ENCODE data around the gene DZIP1.

DZIP1 gene

DNA sequence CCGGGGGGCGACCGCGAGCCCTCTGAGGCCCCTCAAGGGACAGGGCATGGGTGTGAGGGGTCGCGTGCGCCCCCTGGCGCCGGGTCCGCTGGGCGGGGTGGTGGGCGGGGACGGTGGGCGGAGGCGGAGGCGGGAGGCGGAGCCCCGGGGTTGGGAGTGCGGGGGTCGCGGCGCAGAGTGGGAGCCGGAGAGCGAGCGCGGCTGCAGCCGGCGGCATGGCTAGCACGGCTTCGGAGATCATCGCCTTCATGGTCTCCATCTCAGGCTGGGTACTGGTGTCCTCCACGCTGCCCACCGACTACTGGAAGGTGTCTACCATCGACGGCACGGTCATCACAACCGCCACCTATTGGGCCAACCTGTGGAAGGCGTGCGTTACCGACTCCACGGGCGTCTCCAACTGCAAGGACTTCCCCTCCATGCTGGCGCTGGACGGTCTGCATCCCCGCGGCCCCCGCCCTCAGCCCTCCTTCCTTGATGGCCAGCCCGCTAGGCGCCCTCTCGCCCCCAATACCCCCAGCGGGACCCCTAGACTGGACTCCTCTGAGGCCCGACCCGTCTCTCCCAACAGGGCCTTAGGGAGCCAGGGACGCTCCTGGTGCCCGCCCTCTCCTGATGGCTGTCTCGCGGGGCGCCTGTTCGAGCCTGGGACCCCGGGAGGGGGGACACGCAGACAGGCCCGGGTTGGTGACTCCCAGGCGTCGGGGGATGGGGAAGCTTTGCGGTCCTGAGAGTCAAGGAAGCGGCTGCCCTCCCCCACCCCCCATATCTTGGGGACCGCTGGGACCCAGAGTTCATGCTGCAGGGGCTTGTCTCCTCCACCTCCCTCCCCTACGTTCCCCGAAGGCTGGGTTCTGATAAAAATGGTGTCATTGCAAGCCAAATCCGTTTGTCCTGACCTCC is 91.7 kb downstream of the DZIP1 start, which contains the start of gene CLDN10:
Gene CLDN10, plus strand, starts transcription at position 182 of the 903 bp plus-strand sequence. Its CDS starts 34 bp downstream, at position 216.
- peak in 19 of 56 donors; percentile 5 to 50 (median 27) for DNase-seq

DNA sequence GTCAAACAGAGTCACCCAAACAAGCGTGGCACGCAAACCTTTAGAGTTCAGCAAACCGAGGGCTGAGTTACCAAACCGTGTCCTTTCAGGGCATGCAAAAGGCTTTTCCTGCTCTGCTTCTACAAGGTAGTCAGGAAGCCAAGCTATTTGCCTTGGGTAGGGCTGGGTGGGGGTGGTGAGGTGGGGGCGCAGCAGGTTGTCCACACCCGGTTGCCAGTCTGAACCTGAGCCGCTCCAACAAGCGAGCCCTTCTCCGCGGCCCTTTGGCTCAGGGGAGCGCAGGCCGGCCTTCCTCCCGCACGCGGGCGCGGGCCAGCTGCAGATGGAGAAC is 92.3 kb downstream of the DZIP1 start:
- no peak for DNase-seq

- DNase-seq, result no peak
Observed at GRCh38 chr13:95547531-95548167, 96.9 kb downstream of the DZIP1 start.

- no peak for DNase-seq
Observed at GRCh38 chr13:95546919-95547318, 97.6 kb downstream of the DZIP1 start.

GRCh38 chr13:95544293-95544692 is 100.2 kb downstream of the DZIP1 start:
- DNase-seq, result no peak

- no peak for DNase-seq
Observed at GRCh38 chr13:95541911-95542474, 102.5 kb downstream of the DZIP1 start.

GRCh38 chr13:95541308-95541707 is 103.2 kb downstream of the DZIP1 start:
- DNase-seq, result no peak

DNA sequence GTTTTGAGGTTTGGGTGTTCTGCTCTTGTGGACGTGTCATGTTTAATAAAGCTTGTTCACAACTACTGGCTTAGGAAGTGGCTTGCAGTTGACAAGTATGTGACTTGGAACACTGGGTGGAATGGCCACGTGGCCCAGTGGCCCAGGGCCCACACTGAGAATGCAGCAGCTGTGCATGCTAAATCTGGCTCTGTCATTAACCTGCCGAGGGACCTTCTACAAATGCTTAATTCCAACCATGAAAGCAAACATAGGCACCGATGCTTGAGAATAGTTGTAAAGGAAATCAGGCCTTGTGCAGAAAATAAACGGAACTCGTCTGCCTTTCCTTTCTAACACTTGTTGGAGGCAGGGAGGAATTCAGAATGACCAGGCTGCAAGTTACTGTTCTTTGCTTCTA is 103.6 kb downstream of the DZIP1 start:
- peak in 38 of 56 donors; percentile 2 to 69 (median 28) for DNase-seq

DNA sequence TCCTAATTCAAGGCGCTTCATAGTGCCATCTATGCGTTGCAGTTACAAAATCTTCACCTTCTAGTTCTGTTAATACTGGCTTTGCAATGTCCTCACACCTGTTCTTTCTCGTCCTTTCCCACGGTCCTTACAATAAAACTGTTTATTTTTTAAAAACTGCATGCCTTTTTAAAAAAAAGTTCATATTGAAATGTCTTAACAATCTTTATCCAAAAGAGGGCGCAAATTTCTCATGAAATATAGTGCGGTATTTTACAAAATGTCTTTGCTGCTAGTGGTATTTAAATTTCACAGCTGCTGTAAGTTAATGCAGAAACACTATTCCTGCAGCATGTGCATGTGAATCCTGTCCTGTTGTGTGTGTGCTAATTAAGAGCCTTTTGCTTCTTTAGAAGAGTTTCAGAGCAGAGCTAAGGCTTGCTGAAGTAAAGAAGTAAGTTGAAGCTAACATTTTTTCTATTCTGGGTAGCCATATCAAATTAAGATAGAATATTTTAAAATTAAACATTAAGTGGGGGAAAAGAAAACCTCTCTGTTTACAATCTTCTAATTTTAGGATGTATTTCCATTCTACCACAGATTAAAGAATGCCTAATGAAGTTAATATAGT is 107.8 kb downstream of the DZIP1 start:
- DNase-seq, result no peak

DNA sequence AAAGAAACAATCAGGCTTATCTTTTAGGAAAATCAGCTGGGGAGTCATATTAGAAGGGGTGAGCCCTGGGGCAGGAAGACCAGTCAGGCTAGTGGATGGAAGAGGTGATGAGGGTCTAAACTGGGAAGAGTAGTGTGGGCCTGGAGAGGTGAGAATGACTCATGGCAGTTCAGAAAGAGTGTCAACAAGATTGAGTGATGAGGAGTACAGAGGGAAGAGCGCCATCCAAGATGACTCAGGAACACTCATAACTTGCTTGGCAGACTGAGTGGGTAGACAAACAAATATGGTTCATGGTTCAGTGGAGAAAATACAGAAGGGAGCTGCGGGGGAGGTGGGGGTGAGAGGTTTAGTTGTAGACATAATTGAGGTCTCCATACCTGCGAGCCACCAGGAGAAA is 109.3 kb downstream of the DZIP1 start:
- no peak for DNase-seq

- no peak for DNase-seq
Observed at GRCh38 chr13:95533545-95534160, 110.9 kb downstream of the DZIP1 start.

DNA sequence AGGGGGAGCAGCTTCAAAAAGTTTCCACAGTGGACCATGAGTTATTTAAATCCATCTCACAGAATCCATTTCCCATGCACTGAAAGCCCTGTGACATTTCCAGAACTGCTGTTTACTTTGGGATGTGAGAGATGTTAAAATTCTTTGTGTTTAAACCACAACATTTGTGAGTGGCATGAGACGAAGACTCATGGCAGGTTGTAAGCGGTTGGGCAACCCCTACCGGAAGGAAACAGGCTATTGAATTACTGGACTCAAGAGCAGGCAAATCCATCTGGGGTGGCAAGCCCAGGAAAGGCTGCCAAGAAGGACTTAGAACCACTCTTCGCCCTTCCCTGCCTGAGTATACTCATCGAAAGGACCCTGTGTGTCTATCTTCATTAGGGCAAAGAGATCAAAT is 114.3 kb downstream of the DZIP1 start:
- DNase-seq, result peak in 4 of 56 donors; percentile 2 to 21 (median 7)
